ENCODE measurements around the gene PAX3.

PAX3 gene

DNA sequence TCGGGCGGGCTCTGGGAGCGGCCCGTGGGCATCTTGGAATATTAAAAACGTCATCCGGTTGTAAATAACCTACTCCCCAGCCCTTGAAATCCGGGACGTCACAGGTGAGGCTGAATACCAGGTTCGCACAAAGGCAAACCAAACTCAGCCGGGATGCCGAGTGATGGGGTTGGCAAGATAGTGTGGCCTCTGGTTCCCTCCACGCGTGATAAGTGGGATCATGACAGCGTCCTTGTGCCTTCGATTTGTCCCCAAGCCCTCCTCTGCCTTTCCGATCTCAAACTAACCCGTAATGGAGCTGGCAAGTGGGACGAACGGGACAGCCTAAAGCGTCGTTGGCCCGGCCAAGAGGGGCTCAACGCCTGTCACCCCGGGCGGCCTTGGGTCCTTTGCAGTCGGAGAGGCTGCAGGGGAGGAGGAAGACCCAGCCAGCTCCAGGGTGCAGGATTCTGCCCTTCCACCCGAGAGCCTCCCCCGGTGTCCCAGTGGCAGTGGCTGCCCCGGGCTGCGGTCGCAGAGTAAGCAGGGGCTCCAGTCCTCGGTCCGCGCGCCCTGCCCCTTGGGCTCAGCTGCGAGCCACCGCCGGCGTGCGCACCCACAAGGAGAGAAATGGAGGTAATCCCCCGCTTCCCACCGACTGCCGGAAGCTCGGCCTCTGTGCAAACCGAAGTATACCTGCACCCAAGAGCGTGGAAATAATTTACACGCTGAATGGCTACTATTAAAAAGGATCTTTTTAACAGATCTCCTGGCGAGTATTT is 13.4 kb upstream of the PAX3 start:
- no peak for TF ChIP-seq CEBPB (IDR thresholded peaks at IDR 0.05)
- TF ChIP-seq, protein P1, sequence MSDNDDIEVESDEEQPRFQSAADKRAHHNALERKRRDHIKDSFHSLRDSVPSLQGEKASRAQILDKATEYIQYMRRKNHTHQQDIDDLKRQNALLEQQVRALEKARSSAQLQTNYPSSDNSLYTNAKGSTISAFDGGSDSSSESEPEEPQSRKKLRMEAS (IDR thresholded peaks at IDR 0.05), result no peak
- TF ChIP-seq FOXM1 (IDR thresholded peaks at IDR 0.05; ENCODE audit: borderline replicate concordance, low read depth), result no peak
- no peak for TF ChIP-seq CREB1 (IDR thresholded peaks at IDR 0.05; ENCODE audit: low read depth)
- TF ChIP-seq TCF12 (IDR thresholded peaks at IDR 0.05; ENCODE audit: low read depth), result no peak
- TF ChIP-seq RAD21 (IDR thresholded peaks at IDR 0.05; ENCODE audit: low read depth), result no peak
- TF ChIP-seq TEAD4 (IDR thresholded peaks at IDR 0.05), result no peak
- TF ChIP-seq ZBTB7A (IDR thresholded peaks at IDR 0.05; ENCODE audit: low read depth), result no peak
- TF ChIP-seq YY1 (IDR thresholded peaks at IDR 0.05; ENCODE audit: low read depth), result no peak
- TF ChIP-seq TAF1 (IDR thresholded peaks at IDR 0.05; ENCODE audit: low read depth), result no peak
- TF ChIP-seq, protein P2, sequence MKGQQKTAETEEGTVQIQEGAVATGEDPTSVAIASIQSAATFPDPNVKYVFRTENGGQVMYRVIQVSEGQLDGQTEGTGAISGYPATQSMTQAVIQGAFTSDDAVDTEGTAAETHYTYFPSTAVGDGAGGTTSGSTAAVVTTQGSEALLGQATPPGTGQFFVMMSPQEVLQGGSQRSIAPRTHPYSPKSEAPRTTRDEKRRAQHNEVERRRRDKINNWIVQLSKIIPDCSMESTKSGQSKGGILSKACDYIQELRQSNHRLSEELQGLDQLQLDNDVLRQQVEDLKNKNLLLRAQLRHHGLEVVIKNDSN (IDR thresholded peaks at IDR 0.05), result no peak
- no peak for TF ChIP-seq EP300 (IDR thresholded peaks at IDR 0.05; ENCODE audit: borderline replicate concordance)
- TF ChIP-seq, protein P3, sequence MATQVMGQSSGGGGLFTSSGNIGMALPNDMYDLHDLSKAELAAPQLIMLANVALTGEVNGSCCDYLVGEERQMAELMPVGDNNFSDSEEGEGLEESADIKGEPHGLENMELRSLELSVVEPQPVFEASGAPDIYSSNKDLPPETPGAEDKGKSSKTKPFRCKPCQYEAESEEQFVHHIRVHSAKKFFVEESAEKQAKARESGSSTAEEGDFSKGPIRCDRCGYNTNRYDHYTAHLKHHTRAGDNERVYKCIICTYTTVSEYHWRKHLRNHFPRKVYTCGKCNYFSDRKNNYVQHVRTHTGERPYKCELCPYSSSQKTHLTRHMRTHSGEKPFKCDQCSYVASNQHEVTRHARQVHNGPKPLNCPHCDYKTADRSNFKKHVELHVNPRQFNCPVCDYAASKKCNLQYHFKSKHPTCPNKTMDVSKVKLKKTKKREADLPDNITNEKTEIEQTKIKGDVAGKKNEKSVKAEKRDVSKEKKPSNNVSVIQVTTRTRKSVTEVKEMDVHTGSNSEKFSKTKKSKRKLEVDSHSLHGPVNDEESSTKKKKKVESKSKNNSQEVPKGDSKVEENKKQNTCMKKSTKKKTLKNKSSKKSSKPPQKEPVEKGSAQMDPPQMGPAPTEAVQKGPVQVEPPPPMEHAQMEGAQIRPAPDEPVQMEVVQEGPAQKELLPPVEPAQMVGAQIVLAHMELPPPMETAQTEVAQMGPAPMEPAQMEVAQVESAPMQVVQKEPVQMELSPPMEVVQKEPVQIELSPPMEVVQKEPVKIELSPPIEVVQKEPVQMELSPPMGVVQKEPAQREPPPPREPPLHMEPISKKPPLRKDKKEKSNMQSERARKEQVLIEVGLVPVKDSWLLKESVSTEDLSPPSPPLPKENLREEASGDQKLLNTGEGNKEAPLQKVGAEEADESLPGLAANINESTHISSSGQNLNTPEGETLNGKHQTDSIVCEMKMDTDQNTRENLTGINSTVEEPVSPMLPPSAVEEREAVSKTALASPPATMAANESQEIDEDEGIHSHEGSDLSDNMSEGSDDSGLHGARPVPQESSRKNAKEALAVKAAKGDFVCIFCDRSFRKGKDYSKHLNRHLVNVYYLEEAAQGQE (IDR thresholded peaks at IDR 0.05; ENCODE audit: low read depth), result no peak
- no peak for TF ChIP-seq EGR1 (IDR thresholded peaks at IDR 0.05)
- TF ChIP-seq NFIC (IDR thresholded peaks at IDR 0.05), result no peak

DNA sequence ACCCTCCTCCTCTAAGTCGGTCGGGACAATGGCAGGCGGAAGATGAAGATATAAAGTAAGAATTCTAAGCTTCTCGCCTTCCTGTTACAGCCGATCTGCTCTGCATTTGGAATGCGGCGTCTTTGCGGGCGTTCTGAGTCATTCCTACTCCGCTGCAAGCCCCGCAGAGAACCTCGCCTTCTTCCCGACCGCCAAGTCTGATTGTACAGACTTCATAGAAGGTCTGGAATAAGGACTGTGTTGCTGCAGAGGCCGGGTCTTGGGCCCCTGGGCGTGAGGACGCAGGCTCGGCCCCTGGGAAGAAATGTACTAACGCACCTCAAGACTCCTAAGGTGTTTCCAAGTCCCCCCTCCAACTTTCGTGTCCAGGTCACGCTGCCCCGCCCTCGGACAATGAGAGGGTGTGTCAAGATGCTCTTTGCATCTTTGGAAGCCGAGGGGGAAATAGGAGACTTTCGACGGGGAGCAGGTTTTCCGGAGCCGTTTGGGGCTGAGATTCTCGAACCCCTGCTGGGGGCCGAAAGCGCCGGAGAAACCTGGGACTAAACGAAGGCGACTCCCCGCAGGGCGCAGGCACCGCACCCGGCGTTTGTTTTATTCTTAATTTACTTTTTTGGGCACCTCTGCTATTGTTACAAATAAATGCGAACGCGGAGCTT is 12.7 kb upstream of the PAX3 start:
- no peak for TF ChIP-seq TEAD4 (IDR thresholded peaks at IDR 0.05)
- TF ChIP-seq TAF1 (IDR thresholded peaks at IDR 0.05; ENCODE audit: low read depth), result no peak
- TF ChIP-seq, protein P3 (IDR thresholded peaks at IDR 0.05; ENCODE audit: low read depth), result no peak
- TF ChIP-seq, protein P2 (IDR thresholded peaks at IDR 0.05), result no peak
- TF ChIP-seq YY1 (IDR thresholded peaks at IDR 0.05; ENCODE audit: low read depth), result no peak
- TF ChIP-seq RAD21 (IDR thresholded peaks at IDR 0.05; ENCODE audit: low read depth), result no peak
- no peak for TF ChIP-seq NFIC (IDR thresholded peaks at IDR 0.05)
- no peak for TF ChIP-seq EGR1 (IDR thresholded peaks at IDR 0.05)

DNA sequence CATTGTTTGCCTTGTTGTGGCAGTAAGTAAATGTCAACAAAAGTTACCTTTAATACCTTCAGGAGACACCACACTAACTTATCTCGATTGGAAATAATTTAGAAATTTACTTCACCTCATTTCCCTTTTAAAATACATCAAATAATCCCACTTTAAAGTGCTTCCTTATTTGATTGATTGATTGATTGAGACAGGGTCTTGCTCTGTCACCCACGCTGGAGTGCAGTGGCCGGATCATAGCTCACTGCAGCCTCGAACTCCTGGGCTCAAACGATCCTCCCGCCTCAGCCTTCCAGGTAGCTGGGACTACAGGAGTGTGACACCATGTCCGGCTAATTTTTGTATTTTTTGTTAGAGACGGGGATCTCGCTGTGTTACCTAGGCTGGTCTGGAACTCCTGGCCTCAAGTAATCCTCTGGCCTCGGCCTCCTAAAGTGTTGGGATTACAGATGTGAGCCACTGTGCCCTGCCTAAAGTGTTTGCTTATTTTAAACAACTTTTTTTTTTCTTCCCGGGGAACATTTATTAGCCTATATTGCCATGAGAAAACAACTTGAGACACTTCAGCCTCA is 12.0 kb upstream of the PAX3 start:
- TF ChIP-seq FOXM1 (IDR thresholded peaks at IDR 0.05; ENCODE audit: borderline replicate concordance, low read depth) (no peak), TAF1 (IDR thresholded peaks at IDR 0.05; ENCODE audit: low read depth) (no peak), EP300 (IDR thresholded peaks at IDR 0.05; ENCODE audit: borderline replicate concordance) (no peak), NFIC (IDR thresholded peaks at IDR 0.05) (no peak), TCF12 (IDR thresholded peaks at IDR 0.05; ENCODE audit: low read depth) (no peak), CREB1 (IDR thresholded peaks at IDR 0.05; ENCODE audit: low read depth) (no peak), TEAD4 (IDR thresholded peaks at IDR 0.05) (no peak), CEBPB (IDR thresholded peaks at IDR 0.05) (no peak)
- TF ChIP-seq, protein P2 (IDR thresholded peaks at IDR 0.05), result no peak

DNA sequence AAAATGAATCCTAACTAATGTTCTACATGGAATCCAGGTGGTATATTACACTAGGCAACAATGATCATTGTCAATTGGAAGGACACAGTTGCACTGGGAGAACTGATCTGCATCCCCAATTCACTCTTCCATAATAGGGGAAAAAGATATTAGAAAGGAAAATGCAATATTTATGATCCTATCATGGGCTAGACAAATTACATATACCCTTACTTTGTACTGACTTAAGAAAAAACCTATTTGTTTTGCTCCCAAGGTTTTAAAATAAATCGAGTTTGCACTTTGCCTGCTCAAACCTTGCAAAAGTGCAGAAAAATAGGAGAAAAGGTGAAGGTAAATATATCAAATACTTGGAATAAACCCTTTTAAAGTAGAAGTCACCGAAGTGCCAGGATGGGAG is 11.0 kb upstream of the PAX3 start:
- TF ChIP-seq, protein P2 (IDR thresholded peaks at IDR 0.05), result no peak
- TF ChIP-seq TCF12 (IDR thresholded peaks at IDR 0.05; ENCODE audit: low read depth) (no peak), FOXM1 (IDR thresholded peaks at IDR 0.05; ENCODE audit: borderline replicate concordance, low read depth) (no peak), CEBPB (IDR thresholded peaks at IDR 0.05) (no peak), RAD21 (IDR thresholded peaks at IDR 0.05; ENCODE audit: low read depth) (no peak), EP300 (IDR thresholded peaks at IDR 0.05; ENCODE audit: borderline replicate concordance) (no peak), YY1 (IDR thresholded peaks at IDR 0.05; ENCODE audit: low read depth) (no peak), NFIC (IDR thresholded peaks at IDR 0.05) (no peak), CREB1 (IDR thresholded peaks at IDR 0.05; ENCODE audit: low read depth) (no peak), EGR1 (IDR thresholded peaks at IDR 0.05) (no peak), TEAD4 (IDR thresholded peaks at IDR 0.05) (no peak), ZBTB7A (IDR thresholded peaks at IDR 0.05; ENCODE audit: low read depth) (no peak)
- TF ChIP-seq, protein P3 (IDR thresholded peaks at IDR 0.05; ENCODE audit: low read depth), result no peak
- TF ChIP-seq, protein P1 (IDR thresholded peaks at IDR 0.05), result no peak
